Trophoblast cell (in vitro differentiated cells and primary cell): ENCODE results near the gene DUOXA1.

ENCODE experiments used
- DNase-seq, 2 donors: peaks; one replicate each; pipeline ENCODE4 v3.0.0-alpha.2; 2016
- H2AFZ ChIP-seq: 2 replicates; pipeline ENCODE4 v1.6.1; 2013; ENCODE audit warnings: low read length, moderate library complexity, mild to moderate bottlenecking; ENCODE audit not compliant: insufficient read depth, poor library complexity
- H2AK5ac ChIP-seq: 2 replicates; pipeline ENCODE4 v1.6.1; 2013; ENCODE audit warnings: mild to moderate bottlenecking, low read length
- H2BK120ac ChIP-seq: 2 replicates; pipeline ENCODE4 v1.6.1; 2013; ENCODE audit warnings: low read length, mild to moderate bottlenecking, moderate library complexity; ENCODE audit not compliant: insufficient read depth, poor library complexity
- H2BK12ac ChIP-seq: 2 replicates; pipeline ENCODE4 v1.6.1; 2013; ENCODE audit warnings: mild to moderate bottlenecking, low read length, moderate library complexity
- H2BK5ac ChIP-seq: 2 replicates; pipeline ENCODE4 v1.6.1; 2013; ENCODE audit warnings: low read length, low read depth, moderate library complexity, mild to moderate bottlenecking; ENCODE audit not compliant: poor library complexity
- H3K14ac ChIP-seq: 2 replicates; pipeline ENCODE4 v1.6.1; 2013; ENCODE audit warnings: mild to moderate bottlenecking, low read length
- H3K18ac ChIP-seq: 2 replicates; pipeline ENCODE4 v1.6.1; 2013; ENCODE audit warnings: mild to moderate bottlenecking, low read length
- H3K23ac ChIP-seq: 2 replicates; pipeline ENCODE4 v1.6.1; 2013; ENCODE audit warnings: low read length
- H3K27ac ChIP-seq: 2 replicates; pipeline ENCODE4 v1.5.1; 2013; ENCODE audit warnings: low read depth, mild to moderate bottlenecking, inconsistent platforms, low read length, moderate library complexity
- H3K27me3 ChIP-seq: 2 replicates; pipeline ENCODE4 v1.6.1; 2013; ENCODE audit warnings: inconsistent platforms, mild to moderate bottlenecking, low read length, moderate library complexity; ENCODE audit not compliant: insufficient read depth
- H3K36me3 ChIP-seq, 2 experiments: 1 replicate in 1 of 2; 2 replicates in 1 of 2; pipeline ENCODE4 v1.6.1; 2013; ENCODE audit warnings: low read length in 2 of 2, mild to moderate bottlenecking in 2 of 2, moderate library complexity in 1 of 2; ENCODE audit not compliant: insufficient read depth in 2 of 2, control insufficient read depth in 1 of 2
- H3K4ac ChIP-seq: 2 replicates; pipeline ENCODE4 v1.6.1; 2013; ENCODE audit warnings: low read depth, mild to moderate bottlenecking, low read length, moderate library complexity
- H3K4me1 ChIP-seq, 2 experiments: 1 replicate in 1 of 2; 2 replicates in 1 of 2; pipeline ENCODE4 v1.6.1; 2013; ENCODE audit warnings: low read length in 2 of 2, mild to moderate bottlenecking in 2 of 2, moderate library complexity in 1 of 2; ENCODE audit not compliant: insufficient read depth in 2 of 2, control insufficient read depth in 1 of 2
- H3K4me2 ChIP-seq: 2 replicates; pipeline ENCODE4 v1.6.1; 2013; ENCODE audit warnings: inconsistent platforms, mild to moderate bottlenecking, low read length, moderate library complexity
- H3K4me3 ChIP-seq: 2 replicates; pipeline ENCODE4 v1.5.1; 2013; ENCODE audit warnings: mild to moderate bottlenecking, low read depth, low read length, inconsistent platforms
- H3K79me1 ChIP-seq: one replicate; pipeline ENCODE4 v1.6.1; 2013; ENCODE audit warnings: low read length
- H3K79me2 ChIP-seq: 2 replicates; pipeline ENCODE4 v1.6.1; 2013; ENCODE audit warnings: low read length, mild to moderate bottlenecking; ENCODE audit not compliant: control insufficient read depth, insufficient read depth, poor library complexity
- H3K9ac ChIP-seq: 2 replicates; pipeline ENCODE4 v1.6.1; 2013; ENCODE audit warnings: mild to moderate bottlenecking, low read length
- H3K9me3 ChIP-seq: 2 replicates; pipeline ENCODE4 v1.6.1; 2013; ENCODE audit warnings: low read depth, mild to moderate bottlenecking, control low read depth, inconsistent platforms, low read length; ENCODE audit not compliant: insufficient read depth
- H4K12ac ChIP-seq: 2 replicates; pipeline ENCODE4 v1.6.1; 2013; ENCODE audit warnings: low read depth, mild to moderate bottlenecking, low read length, moderate library complexity
- H4K8ac ChIP-seq: 2 replicates; pipeline ENCODE4 v1.6.1; 2013; ENCODE audit warnings: low read depth, mild to moderate bottlenecking, low read length, moderate library complexity
- H4K91ac ChIP-seq: one replicate; pipeline ENCODE4 v1.6.1; 2013; ENCODE audit warnings: low read depth, mild to moderate bottlenecking, low read length, moderate library complexity
- WGBS: extraction: QIAGEN DNeasy Blood & Tissue Kit; methylation state at CpG from one replicate; pipeline ENCODE4 v1.1.7; 2013; ENCODE audit warnings: missing lambda C conversion rate; ENCODE audit not compliant: insufficient read length, insufficient coverage; ENCODE audit errors: extremely low coverage; 5-methylcytosine and 5-hydroxymethylcytosine counted together

DUOXA1 gene

DNA sequence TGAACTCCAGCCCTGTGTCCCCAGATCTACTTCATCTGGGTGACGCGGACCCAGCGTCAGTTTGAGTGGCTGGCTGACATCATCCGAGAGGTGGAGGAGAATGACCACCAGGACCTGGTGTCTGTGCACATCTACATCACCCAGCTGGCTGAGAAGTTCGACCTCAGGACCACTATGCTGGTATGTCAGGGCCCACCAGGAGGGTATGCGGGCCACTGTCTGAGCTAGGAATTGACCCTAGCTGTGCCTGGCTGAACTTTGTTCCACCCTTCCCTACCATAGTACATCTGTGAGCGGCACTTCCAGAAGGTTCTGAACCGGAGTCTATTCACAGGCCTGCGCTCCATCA lies 33.8 kb upstream of the DUOXA1 start:
- peak in 1 of 2 donors; percentile 21 for DNase-seq
- no CpG with 5 or more reads among the region's 9 CpGs for WGBS
- no peak overlapping the region for H3K23ac ChIP-seq

GRCh38 chr15:45162771-45163507 lies 33.3 kb upstream of the DUOXA1 start:
- Histone ChIP-seq H2BK120ac (no peak overlapping the region), H2AK5ac (no peak overlapping the region), H4K91ac (no peak overlapping the region), H3K4me2 (peak overlapping the region; percentile 10), H3K14ac (no peak overlapping the region), H3K27ac (no peak overlapping the region), H3K23ac (no peak overlapping the region), H3K36me3 (no peaks in the 10 kb centered on the region), H2BK12ac (no peak overlapping the region), H3K9me3 (peaks cover 2% of the 10 kb centered on the region), H3K79me1 (peaks cover 10% of the 10 kb centered on the region), H3K9ac (no peak overlapping the region), H3K4me1 (peaks cover 5 to 12% of the 10 kb centered on the region in 2 experiments), H3K4ac (no peak overlapping the region), H3K18ac (no peak overlapping the region), H2AFZ (no peak overlapping the region), H3K27me3 (no peaks in the 10 kb centered on the region), H3K79me2 (peaks cover 5% of the 10 kb centered on the region), H4K8ac (no peak overlapping the region), H3K4me3 (peak overlapping the region; percentile 14), H4K12ac (no peak overlapping the region), H2BK5ac (no peak overlapping the region)
- WGBS, result no CpG with 5 or more reads among the region's 7 CpGs
- DNase-seq, result peak; percentile 76 to 90

More for the DNA sequence above, 33.8 kb upstream of the DUOXA1 start:
- Histone ChIP-seq H3K4ac (no peak overlapping the region), H3K9ac (no peak overlapping the region), H3K27me3 (no peaks in the 10 kb centered on the region), H2AFZ (no peak overlapping the region), H2BK120ac (no peak overlapping the region), H2BK12ac (no peak overlapping the region), H2AK5ac (no peak overlapping the region), H4K12ac (no peak overlapping the region), H3K14ac (no peak overlapping the region), H3K18ac (no peak overlapping the region), H3K27ac (no peak overlapping the region), H3K4me1 (peaks cover 5 to 9% of the 10 kb centered on the region in 2 experiments), H4K91ac (no peak overlapping the region), H3K36me3 (peaks cover 0 to 2% of the 10 kb centered on the region in 2 experiments), H3K4me2 (no peak overlapping the region), H4K8ac (no peak overlapping the region), H3K79me2 (peaks cover 5% of the 10 kb centered on the region), H3K4me3 (peak overlapping the region; percentile 14), H3K79me1 (peaks cover 10% of the 10 kb centered on the region), H3K9me3 (peaks cover 2% of the 10 kb centered on the region), H2BK5ac (no peak overlapping the region)

- Histone ChIP-seq H3K23ac (no peak overlapping the region), H2AK5ac (no peak overlapping the region), H3K9ac (no peak overlapping the region), H3K27ac (no peak overlapping the region), H2AFZ (no peak overlapping the region), H3K4ac (no peak overlapping the region), H3K4me2 (no peak overlapping the region), H4K12ac (no peak overlapping the region), H2BK12ac (no peak overlapping the region), H3K79me2 (peaks cover 3% of the 10 kb centered on the region), H4K8ac (no peak overlapping the region), H2BK120ac (no peak overlapping the region), H4K91ac (no peak overlapping the region), H3K27me3 (no peaks in the 10 kb centered on the region), H3K79me1 (peaks cover 3% of the 10 kb centered on the region), H3K4me1 (peaks cover 5 to 13% of the 10 kb centered on the region in 2 experiments), H3K4me3 (no peak overlapping the region), H3K36me3 (no peaks in the 10 kb centered on the region), H3K9me3 (peaks cover 2% of the 10 kb centered on the region), H3K14ac (no peak overlapping the region), H3K18ac (no peak overlapping the region), H2BK5ac (no peak overlapping the region)
- DNase-seq, result no peak
- WGBS, result no CpG with 5 or more reads among the region's 14 CpGs
Measured at GRCh38 chr15:45161666-45162065, 32.0 kb upstream of the DUOXA1 start.

DNA sequence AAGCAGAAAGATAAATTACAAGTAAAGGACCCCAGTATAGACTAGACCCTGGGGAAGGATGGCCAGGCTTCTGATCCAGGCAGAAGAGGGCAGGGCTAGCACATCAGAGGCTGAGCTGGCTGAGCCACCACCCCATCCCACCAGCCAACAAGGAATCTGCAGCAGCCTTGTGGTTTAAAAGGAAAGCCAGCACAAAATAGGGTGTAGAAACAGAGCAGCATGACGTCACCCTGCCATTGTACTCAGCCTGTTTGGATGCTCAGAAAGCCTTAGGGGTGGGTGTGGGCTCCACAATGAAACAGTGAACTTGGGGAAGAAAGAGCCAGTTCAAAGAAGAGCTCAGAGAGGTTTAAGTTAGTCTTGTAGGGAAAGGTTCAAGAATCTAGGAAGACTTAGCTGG lies 28.3 kb upstream of the DUOXA1 start:
- H3K79me1 ChIP-seq, result no peaks in the 10 kb centered on the region
- no peak overlapping the region for H3K4me3 ChIP-seq
- no peak overlapping the region for H2BK120ac ChIP-seq
- no peaks in the 10 kb centered on the region for H3K36me3 ChIP-seq
- no peak overlapping the region for H3K18ac ChIP-seq
- no peak overlapping the region for H2AK5ac ChIP-seq
- no peak overlapping the region for H2AFZ ChIP-seq
- H3K4me1 ChIP-seq, result peaks cover 5 to 11% of the 10 kb centered on the region in 2 experiments
- no peak overlapping the region for H3K14ac ChIP-seq
- H2BK5ac ChIP-seq, result no peak overlapping the region
- no peak overlapping the region for H3K4me2 ChIP-seq
- no CpG with 5 or more reads among the region's 1 CpG for WGBS
- H4K91ac ChIP-seq, result no peak overlapping the region
- DNase-seq, result peak in 1 of 2 donors; percentile 6
- H4K8ac ChIP-seq, result no peak overlapping the region
- H3K9me3 ChIP-seq, result peaks cover 2% of the 10 kb centered on the region
- H2BK12ac ChIP-seq, result no peak overlapping the region
- no peak overlapping the region for H3K27ac ChIP-seq
- H4K12ac ChIP-seq, result no peak overlapping the region
- no peak overlapping the region for H3K9ac ChIP-seq
- no peak overlapping the region for H3K23ac ChIP-seq
- H3K79me2 ChIP-seq, result no peaks in the 10 kb centered on the region
- no peaks in the 10 kb centered on the region for H3K27me3 ChIP-seq
- no peak overlapping the region for H3K4ac ChIP-seq
